Ecto neural progenitor cell (in vitro differentiated cells): Measurements from ENCODE around the gene CAMK1G.

Source experiments
- DNase-seq: peaks from one replicate; pipeline ENCODE4 v3.0.0-alpha.2; 2018; ENCODE audit warnings: low spot score

The CAMK1G gene

GRCh38 chr1:209643285-209644020 is 59.9 kb downstream of the CAMK1G start:
- DNase-seq: no peak

GRCh38 chr1:209645574-209646452 is 62.3 kb downstream of the CAMK1G start:
- DNase-seq: no peak

- DNase-seq: no peak
Observed at GRCh38 chr1:209646558-209646957, 63.0 kb downstream of the CAMK1G start.

DNA sequence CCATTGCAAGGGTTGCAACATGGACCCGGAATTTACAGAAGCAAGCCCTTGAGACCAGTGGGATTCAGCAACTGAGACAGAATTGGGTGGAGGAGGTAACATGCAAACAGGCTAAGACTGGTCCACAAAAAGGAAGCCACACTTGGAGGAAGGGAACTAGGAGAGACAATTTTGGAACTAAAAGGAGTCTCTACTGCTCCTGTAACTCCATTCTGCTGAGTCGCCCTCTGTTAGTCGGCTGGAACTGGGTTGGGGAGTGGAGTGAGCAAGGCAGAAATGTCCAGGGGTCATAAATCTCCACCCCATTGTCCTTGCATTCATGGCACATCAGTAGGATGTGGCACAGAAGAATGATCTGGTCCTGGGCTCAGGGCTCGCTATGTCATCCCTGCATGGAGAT is 63.6 kb downstream of the CAMK1G start:
- no peak for DNase-seq

- no peak for DNase-seq
Observed at GRCh38 chr1:209648346-209648745, 64.8 kb downstream of the CAMK1G start.

- DNase-seq: no peak
Observed at GRCh38 chr1:209648931-209649776, 65.6 kb downstream of the CAMK1G start.

DNA sequence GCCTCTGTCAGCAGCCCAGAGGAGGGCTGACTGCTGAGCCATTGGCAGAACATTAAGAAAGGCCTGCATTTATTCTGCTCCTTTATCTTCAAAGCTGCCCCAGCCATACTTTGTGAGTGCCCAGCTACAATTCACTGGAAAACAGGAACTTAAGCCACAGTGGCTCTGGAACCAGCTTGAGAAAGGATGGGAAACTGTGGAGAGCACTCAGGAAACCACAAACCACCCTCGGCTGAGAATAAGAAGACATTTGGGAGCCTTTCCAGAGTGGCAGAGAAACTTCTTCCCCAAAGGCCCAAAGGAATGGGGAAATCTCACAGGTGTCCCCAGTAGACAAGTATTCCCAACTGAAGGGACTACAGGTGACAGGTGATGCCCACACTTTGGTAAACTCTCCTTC is 66.9 kb downstream of the CAMK1G start:
- no peak for DNase-seq

GRCh38 chr1:209651138-209651587 is 67.6 kb downstream of the CAMK1G start:
- DNase-seq: no peak

DNA sequence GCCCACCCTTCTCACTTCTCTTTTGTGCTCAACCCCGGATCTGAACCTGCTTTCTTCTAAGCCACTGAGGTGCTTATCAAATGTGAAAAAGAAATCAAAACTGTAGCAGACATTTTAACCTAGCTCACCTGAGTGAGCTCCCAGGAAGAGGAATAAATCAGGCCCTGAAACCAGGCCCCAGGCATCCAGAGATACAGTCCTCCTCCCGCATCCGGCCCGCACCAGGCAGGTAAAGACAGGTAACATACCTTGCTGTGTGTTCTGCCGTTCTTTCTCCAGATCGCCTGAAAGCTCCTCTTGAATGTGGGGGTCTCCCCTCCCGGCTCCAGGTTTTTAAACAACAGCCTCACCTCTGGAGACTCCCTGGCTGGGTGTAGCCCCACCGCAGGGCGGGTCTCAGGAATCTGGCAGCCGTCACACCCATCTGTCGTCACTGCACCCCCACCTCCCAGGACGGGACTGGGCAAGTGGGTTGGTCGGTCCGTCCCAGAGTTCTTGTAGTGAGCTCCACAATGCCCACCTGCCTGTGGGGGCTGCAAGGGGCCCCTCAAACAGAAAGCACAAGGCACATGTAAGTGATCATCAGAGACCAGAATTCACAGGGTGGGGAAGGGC is 68.7 kb downstream of the CAMK1G start, which contains the start of gene LAMB3:
Gene LAMB3, minus strand, starts transcription at position 305 of the 615 bp plus-strand sequence. CDS start 1,481 bp downstream, outside the sequence.
- no peak for DNase-seq

GRCh38 chr1:209652873-209653401 is 69.4 kb downstream of the CAMK1G start:
- no peak for DNase-seq

GRCh38 chr1:209653915-209654351 is 70.4 kb downstream of the CAMK1G start:
- DNase-seq: no peak

- DNase-seq: no peak
Observed at GRCh38 chr1:209655411-209656231, 72.1 kb downstream of the CAMK1G start.

- DNase-seq: no peak
Observed at GRCh38 chr1:209657140-209657879, 73.8 kb downstream of the CAMK1G start.

DNA sequence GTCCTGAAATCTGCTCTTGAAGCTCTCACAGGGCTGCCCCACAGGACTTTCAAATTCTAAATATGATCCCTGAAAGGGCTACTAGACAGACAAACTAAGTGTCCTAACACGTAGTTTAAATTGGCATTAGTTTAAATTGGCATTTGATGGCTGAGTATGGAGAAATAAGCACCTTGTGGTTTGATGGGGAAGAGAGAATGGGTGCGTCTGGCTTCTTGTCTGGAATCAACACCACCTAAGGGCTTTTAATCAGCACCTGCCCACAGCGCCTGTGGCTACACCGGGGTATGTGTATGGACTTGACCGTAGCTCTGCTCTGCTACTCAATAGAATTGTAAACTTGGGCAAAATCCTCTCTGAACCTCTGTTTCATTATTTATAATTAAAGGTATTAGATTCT is 74.4 kb downstream of the CAMK1G start:
- no peak for DNase-seq

DNA sequence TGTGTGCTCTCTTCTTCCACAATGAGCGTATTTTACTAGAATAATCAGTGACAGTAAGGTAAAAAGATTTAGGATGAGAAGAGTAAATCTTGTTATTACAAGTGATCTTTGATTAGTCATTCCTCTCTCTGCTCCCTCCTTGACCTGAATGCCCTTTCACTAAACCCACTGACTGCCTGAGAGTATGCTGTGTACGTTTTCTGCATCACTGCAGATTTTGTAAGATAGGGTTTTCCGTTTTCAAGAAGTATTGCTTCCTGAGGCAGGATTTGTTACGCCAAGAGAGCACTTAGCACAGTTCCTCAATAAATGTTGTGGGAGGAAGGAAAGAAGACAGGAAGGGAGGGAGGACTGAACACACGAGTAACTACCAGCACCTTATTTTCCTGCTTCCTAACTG is 76.4 kb downstream of the CAMK1G start:
- DNase-seq: no peak

DNA sequence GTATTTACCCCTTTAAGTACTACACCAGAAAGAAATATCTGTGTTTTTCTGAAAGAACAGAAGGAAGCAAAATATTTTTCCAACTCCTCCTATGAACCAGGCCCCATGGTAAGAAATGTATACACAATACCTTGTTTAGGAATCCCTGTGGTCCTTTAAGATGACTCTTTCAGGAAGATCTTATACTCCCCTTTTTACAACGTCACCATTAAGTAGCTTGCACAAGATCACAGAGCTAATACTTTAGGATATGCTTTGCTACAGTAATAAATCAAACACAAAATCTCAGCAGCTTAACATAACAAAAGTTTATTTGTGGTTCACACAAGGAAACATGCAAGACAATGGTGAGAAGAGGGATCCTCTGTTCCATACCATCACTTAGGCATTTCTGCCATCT is 77.6 kb downstream of the CAMK1G start:
- no peak for DNase-seq

- DNase-seq: no peak
Observed at GRCh38 chr1:209662879-209663327, 79.4 kb downstream of the CAMK1G start.
